ENCODE results near the gene MCCC1.

The MCCC1 gene

DNA sequence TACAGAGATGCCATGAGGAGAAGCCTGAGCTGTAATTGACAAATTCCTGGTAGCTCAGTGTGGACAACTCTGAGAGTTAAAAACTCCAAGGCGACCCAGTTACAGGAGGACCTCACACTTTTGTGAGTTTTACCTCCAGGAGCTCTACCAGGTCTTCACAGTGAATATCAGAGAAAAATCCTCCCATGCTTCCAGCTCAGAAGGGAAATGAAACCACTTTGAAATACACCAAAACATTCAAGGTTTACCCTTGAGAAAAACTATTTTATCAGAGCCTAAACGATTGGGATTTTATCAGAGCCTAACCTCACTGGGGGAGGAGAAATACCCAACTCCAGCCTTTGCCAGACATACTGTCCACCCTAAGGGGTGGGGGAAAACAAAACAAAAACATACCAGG, 52.4 kb downstream of the MCCC1 start:
- H3K27ac ChIP-seq (ENCODE audit: low read length): peak overlapping the region; percentile 1; the same call in 1 of the 2 replicates

DNA sequence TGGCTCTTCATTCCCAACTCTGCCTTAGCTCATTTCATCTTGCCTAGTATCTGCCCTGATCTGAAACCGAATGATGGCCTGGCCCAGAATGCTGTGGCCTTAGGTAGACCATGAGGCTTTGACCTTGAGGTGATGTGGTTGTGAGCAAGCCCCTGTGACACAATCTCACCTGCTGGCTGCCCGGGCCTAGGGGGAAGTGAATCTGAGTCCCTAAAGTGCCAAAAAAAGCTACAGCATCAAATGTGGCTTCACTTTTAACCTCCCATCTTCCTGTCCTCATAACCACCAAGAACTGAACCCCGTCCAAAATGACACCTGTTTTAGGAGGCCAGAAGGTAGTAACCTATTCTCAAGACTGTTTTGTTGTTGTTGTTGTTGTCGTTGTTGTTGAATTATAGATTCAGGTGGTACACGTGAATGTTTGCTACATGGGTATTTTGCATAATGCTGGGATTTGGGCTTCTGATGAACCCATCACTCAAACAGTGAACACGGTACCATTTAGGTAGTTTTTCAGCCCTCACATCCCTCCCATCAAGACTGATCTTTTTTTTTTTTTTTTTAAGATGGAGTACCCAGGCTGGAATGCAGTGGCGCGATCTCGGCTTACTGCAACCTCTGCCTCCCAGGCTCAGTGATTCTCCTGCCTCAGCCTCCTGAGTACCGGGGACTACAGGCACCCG, 54.6 kb downstream of the MCCC1 start:
- no peaks in the 10 kb centered on the region for H3K27me3 ChIP-seq (replicated peaks; ENCODE audit: insufficient read depth, low read length)
- peaks cover 15% of the 10 kb centered on the region for H3F3A ChIP-seq (ENCODE audit: insufficient read depth, low read length)
- DNase-seq: peak; percentile 96
- H3K4me3 ChIP-seq (ENCODE audit: low read length): no peak overlapping the region
- H3K4me2 ChIP-seq (ENCODE audit: low read depth, low read length): peak overlapping the region; percentile 48
- H3K27ac ChIP-seq (ENCODE audit: low read length): peak overlapping the region; percentile 51; the same call in 1 of the 2 replicates
- no peak overlapping the region for H3K9ac ChIP-seq (ENCODE audit: low read length)
- H3K9me2 ChIP-seq (replicated peaks; ENCODE audit: insufficient read depth, low read length): no peaks in the 10 kb centered on the region
- H2AFZ ChIP-seq (ENCODE audit: low read length): no peak overlapping the region
- TF ChIP-seq EZH2 (optimal IDR thresholded peaks at IDR 0.05; ENCODE audit: low read depth, low read length) (no peak), EZH2phosphoT487 (IDR thresholded peaks at IDR 0.05; ENCODE audit: low read length) (no peak)
- TF ChIP-seq, protein P1, sequence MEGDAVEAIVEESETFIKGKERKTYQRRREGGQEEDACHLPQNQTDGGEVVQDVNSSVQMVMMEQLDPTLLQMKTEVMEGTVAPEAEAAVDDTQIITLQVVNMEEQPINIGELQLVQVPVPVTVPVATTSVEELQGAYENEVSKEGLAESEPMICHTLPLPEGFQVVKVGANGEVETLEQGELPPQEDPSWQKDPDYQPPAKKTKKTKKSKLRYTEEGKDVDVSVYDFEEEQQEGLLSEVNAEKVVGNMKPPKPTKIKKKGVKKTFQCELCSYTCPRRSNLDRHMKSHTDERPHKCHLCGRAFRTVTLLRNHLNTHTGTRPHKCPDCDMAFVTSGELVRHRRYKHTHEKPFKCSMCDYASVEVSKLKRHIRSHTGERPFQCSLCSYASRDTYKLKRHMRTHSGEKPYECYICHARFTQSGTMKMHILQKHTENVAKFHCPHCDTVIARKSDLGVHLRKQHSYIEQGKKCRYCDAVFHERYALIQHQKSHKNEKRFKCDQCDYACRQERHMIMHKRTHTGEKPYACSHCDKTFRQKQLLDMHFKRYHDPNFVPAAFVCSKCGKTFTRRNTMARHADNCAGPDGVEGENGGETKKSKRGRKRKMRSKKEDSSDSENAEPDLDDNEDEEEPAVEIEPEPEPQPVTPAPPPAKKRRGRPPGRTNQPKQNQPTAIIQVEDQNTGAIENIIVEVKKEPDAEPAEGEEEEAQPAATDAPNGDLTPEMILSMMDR (IDR thresholded peaks at IDR 0.05; ENCODE audit: low read length): no peak
- no peaks in the 10 kb centered on the region; the same call in 1 of the 2 replicates for H3K36me3 ChIP-seq (replicated peaks; ENCODE audit: insufficient read depth, low read length)
- H3K79me2 ChIP-seq (ENCODE audit: low read length): no peaks in the 10 kb centered on the region
- no peaks in the 10 kb centered on the region for H3K9me3 ChIP-seq (replicated peaks; ENCODE audit: insufficient read depth, low read length)
- H4K20me1 ChIP-seq (ENCODE audit: insufficient read depth, low read length): no peaks in the 10 kb centered on the region
- peaks cover 45% of the 10 kb centered on the region for H3K4me1 ChIP-seq (ENCODE audit: low read length)

More for the DNA sequence above, 52.4 kb downstream of the MCCC1 start:
- DNase-seq: peak; percentile 7
- Histone ChIP-seq H3F3A (ENCODE audit: insufficient read depth, low read length) (peaks cover 15% of the 10 kb centered on the region), H3K4me1 (ENCODE audit: low read length) (peaks cover 45% of the 10 kb centered on the region), H3K79me2 (ENCODE audit: low read length) (no peaks in the 10 kb centered on the region), H3K9ac (ENCODE audit: low read length) (no peak overlapping the region; the same call in 1 of the 2 replicates), H3K9me2 (replicated peaks; ENCODE audit: insufficient read depth, low read length) (no peaks in the 10 kb centered on the region), H4K20me1 (ENCODE audit: insufficient read depth, low read length) (no peaks in the 10 kb centered on the region), H3K27me3 (replicated peaks; ENCODE audit: insufficient read depth, low read length) (no peaks in the 10 kb centered on the region), H3K9me3 (replicated peaks; ENCODE audit: insufficient read depth, low read length) (no peaks in the 10 kb centered on the region), H2AFZ (ENCODE audit: low read length) (no peak overlapping the region), H3K4me3 (ENCODE audit: low read length) (no peak overlapping the region), H3K36me3 (replicated peaks; ENCODE audit: insufficient read depth, low read length) (no peaks in the 10 kb centered on the region; the same call in 1 of the 2 replicates), H3K4me2 (ENCODE audit: low read depth, low read length) (peak overlapping the region; percentile 13; the same call in 1 of the 2 replicates)
- no peak for TF ChIP-seq EZH2 (optimal IDR thresholded peaks at IDR 0.05; ENCODE audit: low read depth, low read length)
- TF ChIP-seq EZH2phosphoT487 (IDR thresholded peaks at IDR 0.05; ENCODE audit: low read length): no peak
- TF ChIP-seq, protein P1 (IDR thresholded peaks at IDR 0.05; ENCODE audit: low read length): no peak

DNA sequence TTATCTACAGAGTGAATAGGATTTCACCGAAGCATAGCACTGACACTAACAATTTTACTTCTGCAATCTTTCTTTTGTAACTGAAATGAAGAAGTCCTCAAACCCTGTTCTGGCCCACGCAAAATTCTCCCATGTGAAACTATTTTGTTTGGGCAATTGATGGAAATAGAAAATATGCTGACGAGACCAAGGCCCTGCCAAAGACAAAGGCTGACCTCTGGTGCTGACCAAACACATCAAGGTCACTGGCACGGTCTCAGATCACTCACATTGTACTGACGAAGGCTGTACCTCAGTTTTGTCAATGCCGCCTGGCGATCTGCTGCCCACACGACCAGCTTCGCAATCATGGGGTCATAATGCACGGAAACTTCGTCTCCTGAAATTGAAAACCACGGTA, 60.5 kb downstream of the MCCC1 start:
- Histone ChIP-seq H3K4me3 (ENCODE audit: low read length) (no peak overlapping the region), H3K9me3 (replicated peaks; ENCODE audit: insufficient read depth, low read length) (no peaks in the 10 kb centered on the region), H3K79me2 (ENCODE audit: low read length) (no peaks in the 10 kb centered on the region), H3F3A (ENCODE audit: insufficient read depth, low read length) (no peaks in the 10 kb centered on the region), H3K27ac (ENCODE audit: low read length) (no peak overlapping the region), H3K9ac (ENCODE audit: low read length) (no peak overlapping the region), H2AFZ (ENCODE audit: low read length) (no peak overlapping the region), H3K36me3 (replicated peaks; ENCODE audit: insufficient read depth, low read length) (peaks cover 8% of the 10 kb centered on the region; the same call in 1 of the 2 replicates), H3K27me3 (replicated peaks; ENCODE audit: insufficient read depth, low read length) (no peaks in the 10 kb centered on the region), H3K9me2 (replicated peaks; ENCODE audit: insufficient read depth, low read length) (no peaks in the 10 kb centered on the region), H4K20me1 (ENCODE audit: insufficient read depth, low read length) (no peaks in the 10 kb centered on the region), H3K4me1 (ENCODE audit: low read length) (peaks cover 6% of the 10 kb centered on the region), H3K4me2 (ENCODE audit: low read depth, low read length) (no peak overlapping the region)
- DNase-seq: no peak
- TF ChIP-seq EZH2 (optimal IDR thresholded peaks at IDR 0.05; ENCODE audit: low read depth, low read length) (no peak), EZH2phosphoT487 (IDR thresholded peaks at IDR 0.05; ENCODE audit: low read length) (no peak)
- TF ChIP-seq, protein P1 (IDR thresholded peaks at IDR 0.05; ENCODE audit: low read length): no peak

Data from MM.1S (cell line).